Choroid plexus epithelial cell (primary cell): ENCODE results near the gene MAMLD1.
A peak's percentile ranks its signal among the peaks of the same experiment; 100 is the strongest.

Experiments used
- DNase-seq: peaks from one replicate; pipeline ENCODE4 v3.0.0-alpha.2; 2010; ENCODE audit warnings: low read depth
- H3K4me3 ChIP-seq: 2 replicates; pipeline ENCODE4 v1.5.1; 2011; ENCODE audit warnings: low read depth, mild to moderate bottlenecking, control low read depth, low read length, moderate library complexity
- CTCF ChIP-seq: conservative IDR thresholded peaks from 2 replicates; pipeline ENCODE4 v1.5.1; 2011; ENCODE audit warnings: low read depth, mild to moderate bottlenecking, control low read depth, inconsistent platforms, low read length, moderate library complexity

Gene MAMLD1

GRCh38 chrX:150463566-150463965 is 100.4 kb downstream of the MAMLD1 start:
- no peak for DNase-seq
- TF ChIP-seq CTCF: no peak
- H3K4me3 ChIP-seq: no peak overlapping the region

- no peak for TF ChIP-seq CTCF
- no peak for DNase-seq
- H3K4me3 ChIP-seq: no peak overlapping the region
These were observed 100.9 kb downstream of the MAMLD1 start for GRCh38 chrX:150464001-150464400.

GRCh38 chrX:150465326-150465725 is 102.2 kb downstream of the MAMLD1 start:
- H3K4me3 ChIP-seq: no peak overlapping the region
- no peak for TF ChIP-seq CTCF
- DNase-seq: no peak

GRCh38 chrX:150465881-150466775 is 103.0 kb downstream of the MAMLD1 start:
- DNase-seq: no peak
- no peak overlapping the region for H3K4me3 ChIP-seq
- TF ChIP-seq CTCF: no peak

GRCh38 chrX:150472306-150472705 is 109.2 kb downstream of the MAMLD1 start:
- no peak for TF ChIP-seq CTCF
- H3K4me3 ChIP-seq: no peak overlapping the region

GRCh38 chrX:150473371-150473770 is 110.3 kb downstream of the MAMLD1 start:
- TF ChIP-seq CTCF: no peak
- DNase-seq: no peak
- H3K4me3 ChIP-seq: no peak overlapping the region

More at GRCh38 chrX:150472306-150472705, 109.2 kb downstream of the MAMLD1 start:
- no peak for DNase-seq

- TF ChIP-seq CTCF: no peak
- H3K4me3 ChIP-seq: no peak overlapping the region
- DNase-seq: peak; percentile 8
These were observed 112.3 kb downstream of the MAMLD1 start for GRCh38 chrX:150475461-150475860.
